GM12878 (cell line): ENCODE results near the gene CDH2. TPM values are rescaled to one million over a fixed set of nuclear protein-coding genes. Genes with fewer than 3 reads are reported as not detected.

Experiments used
- ATAC-seq: fragments of 200-7000 bp; cut with Tn5 transposase; 3 replicates; pipeline ENCODE4 v1.9.1; 2020; ENCODE audit warnings: mild to moderate bottlenecking, moderate library complexity
- BruUV-seq: library from RNA; stranded (reverse); fragments of 400-500 nt; replicated peaks from 2 replicates; lab custom pipeline; 2021; lab: Mats Ljungman, UMichigan
- CTCF ChIA-PET: fragments of 300-600 bp; sonication (Branson Sonifier 250); formaldehyde crosslinking; extraction: SDS; loops from one replicate; lab custom pipeline; 2021; ENCODE audit warnings: inconsistent platforms; lab: Yijun Ruan, JAX
- POLR2A ChIA-PET: fragments of 350-600 bp; formaldehyde crosslinking; extraction: SDS; loops from one replicate; lab custom pipeline; 2021; ENCODE audit warnings: inconsistent platforms; lab: Charles Lee
- RAD21 ChIA-PET: fragments of 300-600 bp; sonication (Branson Sonifier 250); formaldehyde crosslinking; loops from one replicate; lab custom pipeline; 2023; ENCODE audit warnings: antibody characterized with exemption; ENCODE audit not compliant: unreplicated experiment; lab: Charles Lee
- SMC1A ChIA-PET: fragments of 300-600 bp; sonication (Branson Sonifier 250); formaldehyde crosslinking; loops from one replicate; lab custom pipeline; 2023; ENCODE audit not compliant: unreplicated experiment, uncharacterized antibody; lab: Charles Lee
- DNase-seq: peaks from one replicate; pipeline ENCODE4 v3.0.0-alpha.2; 2011; ENCODE audit warnings: low read depth, low spot score
- FAIRE-seq: peaks from 3 replicates; lab custom pipeline; 2011; peaks lifted over from hg19 to GRCh38; lab: Jason Lieb, UNC
- H2AFZ ChIP-seq: 2 replicates; pipeline ENCODE4 v1.6.0; 2011; ENCODE audit warnings: low read depth, low read length, control low read depth; ENCODE audit not compliant: control insufficient read depth
- H3K27ac ChIP-seq: 2 replicates; pipeline ENCODE4 v1.5.1; 2011; ENCODE audit warnings: control low read depth; ENCODE audit not compliant: control insufficient read depth, insufficient read depth
- H3K27me3 ChIP-seq, 2 experiments: replicated peaks in 1 of 2; 2 replicates each; pipeline versions ENCODE4 v1.6.0 to v1.6.1; 2011; ENCODE audit warnings: low read length in 1 of 2; ENCODE audit not compliant: control insufficient read depth in 2 of 2, insufficient read depth in 2 of 2
- H3K36me3 ChIP-seq, 2 experiments: 2 replicates each; pipeline ENCODE4 v1.5.1; 2011; ENCODE audit warnings: low read length in 1 of 2; ENCODE audit not compliant: control insufficient read depth in 2 of 2, insufficient read depth in 2 of 2
- H3K4me1 ChIP-seq: 2 replicates; pipeline ENCODE4 v1.6.1; 2011; ENCODE audit warnings: mild to moderate bottlenecking, low read length, moderate library complexity, mixed read lengths; ENCODE audit not compliant: control insufficient read depth, insufficient read depth
- H3K4me2 ChIP-seq: 2 replicates; pipeline ENCODE4 v1.6.0; 2011; ENCODE audit warnings: control low read depth; ENCODE audit not compliant: control insufficient read depth, insufficient read depth
- H3K4me3 ChIP-seq: fragments of 200-600 bp; sonication (generic); 2 replicates; pipeline ENCODE4 v1.5.1; 2016
- H3K79me2 ChIP-seq: 2 replicates; pipeline ENCODE4 v1.6.0; 2011; ENCODE audit warnings: low read length; ENCODE audit not compliant: control insufficient read depth, insufficient read depth
- H3K9ac ChIP-seq: 2 replicates; pipeline ENCODE4 v1.8.0; 2011; ENCODE audit warnings: low read length, control low read depth, mixed read lengths; ENCODE audit not compliant: control insufficient read depth, insufficient read depth
- H3K9me3 ChIP-seq: replicated peaks from 3 replicates; pipeline ENCODE4 v1.5.1; 2011; ENCODE audit warnings: mild to moderate bottlenecking, low read length; ENCODE audit not compliant: control insufficient read depth, insufficient read depth
- H4K20me1 ChIP-seq: 2 replicates; pipeline ENCODE4 v1.6.0; 2011; ENCODE audit not compliant: control insufficient read depth, insufficient read depth
- ASH2L ChIP-seq: fragments of 300-600, 200-600 bp; sonication (generic); IDR thresholded peaks from 2 replicates; pipeline ENCODE4 v1.6.1; 2017; ENCODE audit warnings: low read depth, mild to moderate bottlenecking, borderline replicate concordance
- ATF7 ChIP-seq: fragments of 450-650 bp; IDR thresholded peaks from 2 replicates; pipeline ENCODE4 v1.6.1; 2016; ENCODE audit warnings: low read depth, mild to moderate bottlenecking
- CUX1 ChIP-seq: IDR thresholded peaks from 2 replicates; pipeline ENCODE4 v1.6.1; 2012; ENCODE audit warnings: improper control_type of control experiment, low read depth, low read length; ENCODE audit not compliant: insufficient replicate concordance
- ESRRA ChIP-seq: IDR thresholded peaks from 2 replicates; pipeline ENCODE4 v1.6.1; 2012; ENCODE audit warnings: mild to moderate bottlenecking, low read length, improper control_type of control experiment
- FOS ChIP-seq: IDR thresholded peaks from 3 replicates; pipeline ENCODE4 v1.6.1; 2011; ENCODE audit warnings: borderline replicate concordance; ENCODE audit not compliant: insufficient read length; ENCODE audit errors: extremely low read depth
- JUND ChIP-seq: IDR thresholded peaks from 2 replicates; pipeline ENCODE4 v1.6.1; 2012; ENCODE audit warnings: low read depth, mild to moderate bottlenecking, low read length, improper control_type of control experiment, moderate library complexity
- MEF2A ChIP-seq: IDR thresholded peaks from 2 replicates; pipeline ENCODE4 v1.6.1; 2011; ENCODE audit warnings: low read depth, mild to moderate bottlenecking, low read length, moderate library complexity; ENCODE audit not compliant: insufficient read depth
- NR2C2 ChIP-seq: IDR thresholded peaks from 2 replicates; pipeline ENCODE4 v1.6.1; 2011; ENCODE audit warnings: borderline replicate concordance, low read depth; ENCODE audit not compliant: control insufficient read depth, insufficient read length
- PRDM15 ChIP-seq: fragments of 450-650 bp; formaldehyde crosslinking; IDR thresholded peaks from 2 replicates; pipeline ENCODE4 v1.4.0; 2020; ENCODE audit warnings: mild to moderate bottlenecking, moderate library complexity
- RELB ChIP-seq: fragments of 450-650 bp; IDR thresholded peaks from 2 replicates; pipeline ENCODE4 v1.6.1; 2017; ENCODE audit warnings: low read depth, mild to moderate bottlenecking, moderate library complexity
- USF2 ChIP-seq: IDR thresholded peaks from 2 replicates; pipeline ENCODE4 v1.6.1; 2011; ENCODE audit warnings: low read depth, low read length, improper control_type of control experiment, borderline replicate concordance
- ZBED1 ChIP-seq: IDR thresholded peaks from 2 replicates; pipeline ENCODE4 v1.6.1; 2016; ENCODE audit warnings: borderline replicate concordance
- ZNF207 ChIP-seq: fragments of 450-650 bp; IDR thresholded peaks from 2 replicates; pipeline ENCODE4 v1.6.1; 2014; ENCODE audit warnings: antibody characterized with exemption, mild to moderate bottlenecking, borderline replicate concordance
- WGBS: methylation state at CpG from one replicate; pipeline ENCODE4 v1.1.6; 2016; ENCODE audit warnings: low lambda C conversion rate; ENCODE audit not compliant: insufficient replicate concordance, insufficient coverage; ENCODE audit errors: missing lambda C conversion rate; 5-methylcytosine and 5-hydroxymethylcytosine counted together
- in situ Hi-C: fragments of 300-500 bp; cut with MboI; formaldehyde crosslinking; loops from 9 replicates; pipeline ENCODE4 v1.14.3; 2018; ENCODE audit warnings: mixed read lengths
- intact Hi-C: fragments of 100-400 bp; cut with micrococcal nuclease; formaldehyde crosslinking; loops from one replicate; pipeline ENCODE4 v1.14.2; 2022; ENCODE audit not compliant: unreplicated experiment
- polyA plus RNA-seq, 11 experiments: library from polyadenylated mRNA; depleted of rRNA in 4 of 11; unstranded in 6 of 11; stranded (reverse) in 5 of 11; fragments of >200 nt; fragmentation: Nextera tagmentation in 4 of 11; fragmentation: Illumina TruSeq in 1 of 11; extraction: Ambion mirVana in 4 of 11; extraction: Trizol in 1 of 11; gene quantifications; 1 replicate in 1 of 11; 2 replicates in 10 of 11; pipeline versions ENCODE4 v1.2.1 to v1.2.3, GENCODE V29; 2011 to 2016; ENCODE audit warnings: inconsistent platforms in 2 of 11, missing spikeins in 2 of 11, low read depth in 1 of 11
- total RNA-seq, 4 experiments: library from RNA; depleted of rRNA in 3 of 4; stranded (reverse); fragments of >200 nt in 3 of 4; fragmentation: Illumina TruSeq in 1 of 4; extraction: Trizol in 1 of 4; gene quantifications; 2 replicates each; pipeline versions ENCODE4 v1.2.1 to v1.2.3, GENCODE V29; 2013 to 2021

CDH2 gene
- total and polyA plus RNA-seq, 10 of the 15 experiments (the other 5 are each of a cell fraction or from before 2014, with no cell fraction given) = 0.01 to 0.25 (median 0.06) TPM; not detected in 4

GRCh38 chr18:27994571-27994970 is 182.4 kb downstream of the CDH2 start:
- POLR2A ChIA-PET = no interaction called here
- no peak for TF ChIP-seq NR2C2
- TF ChIP-seq JUND = no peak
- no peak for TF ChIP-seq CUX1
- no peak for TF ChIP-seq ZBED1
- no peak for TF ChIP-seq PRDM15
- TF ChIP-seq RELB = no peak
- no peak for TF ChIP-seq MEF2A
- no peak for TF ChIP-seq ATF7
- no peak for TF ChIP-seq ESRRA
- no peak for TF ChIP-seq ASH2L
- TF ChIP-seq USF2 = no peak
- no peak for TF ChIP-seq ZNF207
- TF ChIP-seq FOS = no peak

More at GRCh38 chr18:27994571-27994970, 182.4 kb downstream of the CDH2 start:
- FAIRE-seq = no peak
- Histone ChIP-seq H3K79me2 (no peaks in the 10 kb centered on the region), H3K36me3 (no peaks in the 10 kb centered on the region), H2AFZ (no peak overlapping the region), H3K9ac (no peak overlapping the region), H3K4me1 (no peaks in the 10 kb centered on the region), H3K27me3 (no peaks in the 10 kb centered on the region), H4K20me1 (no peaks in the 10 kb centered on the region), H3K4me2 (no peak overlapping the region), H3K4me3 (no peak overlapping the region), H3K27ac (no peak overlapping the region), H3K9me3 (no peaks in the 10 kb centered on the region)
- CTCF ChIA-PET = no interaction called here
- in situ Hi-C loops = no loop called here
- intact Hi-C loops = no loop called here
- RAD21 ChIA-PET = interaction anchor here (0.7 kb wide), 1 partner anchor 147 kb away, joined by 3 read pairs; no protein-coding TSS in a partner anchor
- BruUV-seq = no TSS peak
- no peak for ATAC-seq
- WGBS = 25% methylated on average over 3 of the region's 3 CpGs
- no peak for DNase-seq
- SMC1A ChIA-PET = interaction anchor here (0.6 to 1.0 kb wide), 2 partner anchors 16 to 31 kb away, joined by 3 to 4 read pairs; no protein-coding TSS in a partner anchor
